Transverse colon (tissue), 4 donors: Measurements from ENCODE around the gene IL22RA1.

Experiments
- EP300 ChIP-seq: sonication (generic); formaldehyde crosslinking; IDR thresholded peaks from one replicate; pipeline ENCODE4 v1.6.1; 2017; ENCODE audit warnings: antibody characterized with exemption, low read depth
- POLR2A ChIP-seq: fragments of 450-650 bp; IDR thresholded peaks from one replicate; pipeline ENCODE4 v1.6.1; 2016; ENCODE audit warnings: antibody characterized with exemption, mild to moderate bottlenecking, moderate library complexity
- POLR2AphosphoS5 ChIP-seq, 3 donors: sonication (generic); formaldehyde crosslinking; IDR thresholded peaks; one replicate each; pipeline ENCODE4 v1.6.1; 2016; ENCODE audit warnings: antibody characterized with exemption in 3 of 3
- TF ChIP-seq, protein P1 (sequence below), 5 experiments: fragments of 200-600 bp in 3 of 5; fragments of 450-650 bp in 2 of 5; sonication (generic) in 3 of 5; IDR thresholded peaks; 1 replicate in 2 of 5; 2 replicates in 3 of 5; pipeline ENCODE4 v1.5.1; 2016 to 2017; ENCODE audit warnings: antibody characterized with exemption in 5 of 5, inconsistent platforms in 3 of 5, mild to moderate bottlenecking in 2 of 5, moderate library complexity in 1 of 5

DNA sequence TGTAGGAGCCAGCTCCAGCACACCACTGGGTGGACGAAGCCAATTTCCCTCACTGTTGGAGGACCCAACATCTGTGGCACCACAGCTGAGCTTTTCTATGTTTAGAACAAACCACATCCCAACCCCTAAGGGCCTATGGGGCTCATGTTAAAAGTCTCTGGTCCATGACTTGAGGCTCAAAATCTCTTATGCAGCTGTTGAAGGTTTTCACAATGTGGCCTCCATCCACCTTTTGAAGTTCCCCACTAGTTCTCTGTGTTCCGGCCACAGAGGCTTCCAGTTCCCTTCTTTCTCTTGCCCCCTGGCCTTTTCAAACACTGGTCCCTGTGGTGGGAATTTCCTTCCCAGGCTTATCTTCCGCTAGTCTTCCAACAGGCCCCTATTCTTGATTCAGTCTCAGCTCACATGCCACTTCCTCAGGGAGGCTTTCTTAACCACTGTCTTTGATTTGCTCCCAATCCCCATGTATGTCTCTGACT, 48.1 kb upstream of the IL22RA1 start:
- TF ChIP-seq POLR2A (no peak), POLR2AphosphoS5 (IDR thresholded peaks at IDR 0.05) (peak in 1 of 3 donors; percentile 11), EP300 (no peak)
- TF ChIP-seq, protein P1, sequence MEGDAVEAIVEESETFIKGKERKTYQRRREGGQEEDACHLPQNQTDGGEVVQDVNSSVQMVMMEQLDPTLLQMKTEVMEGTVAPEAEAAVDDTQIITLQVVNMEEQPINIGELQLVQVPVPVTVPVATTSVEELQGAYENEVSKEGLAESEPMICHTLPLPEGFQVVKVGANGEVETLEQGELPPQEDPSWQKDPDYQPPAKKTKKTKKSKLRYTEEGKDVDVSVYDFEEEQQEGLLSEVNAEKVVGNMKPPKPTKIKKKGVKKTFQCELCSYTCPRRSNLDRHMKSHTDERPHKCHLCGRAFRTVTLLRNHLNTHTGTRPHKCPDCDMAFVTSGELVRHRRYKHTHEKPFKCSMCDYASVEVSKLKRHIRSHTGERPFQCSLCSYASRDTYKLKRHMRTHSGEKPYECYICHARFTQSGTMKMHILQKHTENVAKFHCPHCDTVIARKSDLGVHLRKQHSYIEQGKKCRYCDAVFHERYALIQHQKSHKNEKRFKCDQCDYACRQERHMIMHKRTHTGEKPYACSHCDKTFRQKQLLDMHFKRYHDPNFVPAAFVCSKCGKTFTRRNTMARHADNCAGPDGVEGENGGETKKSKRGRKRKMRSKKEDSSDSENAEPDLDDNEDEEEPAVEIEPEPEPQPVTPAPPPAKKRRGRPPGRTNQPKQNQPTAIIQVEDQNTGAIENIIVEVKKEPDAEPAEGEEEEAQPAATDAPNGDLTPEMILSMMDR (IDR thresholded peaks at IDR 0.05), result no peak
